Frontal cortex (tissue), 1 donor: Measurements from ENCODE around the gene STK33. TPM values are rescaled to one million over a fixed set of nuclear protein-coding genes. Genes with fewer than 3 reads are reported as not detected.

Experiments
- small RNA-seq: library from RNA; depleted of rRNA; stranded (forward); fragments of <200 nt; gene quantifications from one replicate; pipeline ENCODE3, GENCODE V24; 2014
- total RNA-seq: library from RNA; depleted of rRNA; stranded (reverse); fragments of >200 nt; gene quantifications from one replicate; pipeline ENCODE4 v1.2.3, GENCODE V29; 2014

The STK33 gene
- total RNA-seq, 1 donor from 2014 or later: 7.3 TPM

Small RNA genes lying within 50 kb of the gene (small RNA-seq; reads per million reads assigned to genes)
- gene RF00601: not detected

Other genes with a start within 250 kb of the STK33 start
- 2.9 TPM for gene TRIM66, start 88.4 kb upstream of the STK33 start, total RNA-seq
- gene RPL27A, start 88.6 kb upstream of the STK33 start, total RNA-seq: 667 TPM